Neural cell (in vitro differentiated cells): Measurements from ENCODE around the gene ZNF181. TPM values are rescaled to one million over a fixed set of nuclear protein-coding genes. Genes with fewer than 3 reads are reported as not detected.

Experiments used
- H2AFZ ChIP-seq: fragments of 200-600, 300-800 bp; sonication (generic), shearing (Covaris generic); 2 replicates; pipeline ENCODE4 v1.6.0; 2014; ENCODE audit warnings: low read depth, mild to moderate bottlenecking, antibody characterized with exemption, low read length, moderate library complexity
- H3F3A ChIP-seq: fragments of 200-600 bp; shearing (Covaris generic); 2 replicates; pipeline ENCODE4 v1.6.1; 2016; ENCODE audit warnings: mild to moderate bottlenecking, moderate library complexity, mixed read lengths, antibody characterized with exemption, low read length; ENCODE audit not compliant: insufficient read depth, poor library complexity, severe bottlenecking
- H3K27ac ChIP-seq: fragments of 200-600, 300-800 bp; sonication (generic), shearing (Covaris generic); 2 replicates; pipeline ENCODE4 v1.5.1; 2014; ENCODE audit warnings: mild to moderate bottlenecking, low read length, moderate library complexity
- H3K27me3 ChIP-seq: fragments of 300-800, 200-600 bp; sonication (generic), shearing (Covaris generic); 2 replicates; pipeline ENCODE4 v1.6.0; 2014; ENCODE audit warnings: mild to moderate bottlenecking, low read depth, low read length, moderate library complexity; ENCODE audit not compliant: insufficient read depth
- H3K36me3 ChIP-seq: fragments of 300-800, 200-600 bp; sonication (generic), shearing (Covaris generic); 2 replicates; pipeline ENCODE4 v1.5.1; 2014; ENCODE audit warnings: mild to moderate bottlenecking, antibody characterized with exemption, low read length, moderate library complexity; ENCODE audit not compliant: insufficient read depth
- H3K4me2 ChIP-seq: fragments of 300-800, 200-600 bp; sonication (generic), shearing (Covaris generic); 2 replicates; pipeline ENCODE4 v1.6.0; 2014; ENCODE audit warnings: mild to moderate bottlenecking, low read length
- H3K4me3 ChIP-seq: fragments of 300-800, 200-600 bp; sonication (generic), shearing (Covaris generic); 2 replicates; pipeline ENCODE4 v1.5.1; 2014; ENCODE audit warnings: mild to moderate bottlenecking, low read length, moderate library complexity
- H3K79me2 ChIP-seq: fragments of 200-600 bp; shearing (Covaris generic); replicated peaks from 2 replicates; pipeline ENCODE4 v1.6.0; 2014; ENCODE audit warnings: mild to moderate bottlenecking, low read length, moderate library complexity; ENCODE audit not compliant: insufficient read depth
- H3K9ac ChIP-seq: fragments of 300-800, 200-600 bp; sonication (generic), shearing (Covaris generic); 2 replicates; pipeline ENCODE4 v1.6.1; 2016; ENCODE audit warnings: mild to moderate bottlenecking, low read length, mixed read lengths
- H3K9me2 ChIP-seq: fragments of 200-600 bp; shearing (Covaris generic); 2 replicates; pipeline ENCODE4 v1.6.1; 2016; ENCODE audit warnings: mild to moderate bottlenecking, low read length, mixed read lengths; ENCODE audit not compliant: insufficient read depth
- H3K9me3 ChIP-seq: fragments of 200-600, 300-800 bp; sonication (generic), shearing (Covaris generic); 2 replicates; pipeline ENCODE4 v1.6.1; 2016; ENCODE audit warnings: mild to moderate bottlenecking, mixed run types, low read length, moderate library complexity, mixed read lengths
- H4K20me1 ChIP-seq: fragments of 200-600 bp; shearing (Covaris generic); 2 replicates; pipeline ENCODE4 v1.6.1; 2016; ENCODE audit warnings: mild to moderate bottlenecking, mixed run types; ENCODE audit not compliant: insufficient read depth
- CTCF ChIP-seq: fragments of 450-650 bp; IDR thresholded peaks from 2 replicates; pipeline ENCODE4 v1.5.1; 2014; ENCODE audit warnings: antibody characterized with exemption, mild to moderate bottlenecking, moderate library complexity; ENCODE audit not compliant: poor library complexity, severe bottlenecking
- EP300 ChIP-seq: fragments of 450-650 bp; conservative IDR thresholded peaks from 2 replicates; pipeline ENCODE4 v1.6.1; 2014; ENCODE audit warnings: antibody characterized with exemption, mild to moderate bottlenecking, moderate library complexity; ENCODE audit not compliant: poor library complexity, severe bottlenecking
- EZH2 ChIP-seq: fragments of 200-600, 300-800 bp; shearing (Covaris generic), sonication (generic); IDR thresholded peaks from 2 replicates; pipeline ENCODE4 v1.6.1; 2014; ENCODE audit warnings: antibody characterized with exemption, low read length, borderline replicate concordance, mild to moderate bottlenecking; ENCODE audit not compliant: insufficient read depth, poor library complexity, severe bottlenecking
- MXI1 ChIP-seq: fragments of 450-650 bp; conservative IDR thresholded peaks from 2 replicates; pipeline ENCODE4 v1.6.1; 2014; ENCODE audit warnings: antibody characterized with exemption, mild to moderate bottlenecking; ENCODE audit not compliant: poor library complexity, severe bottlenecking
- SMC3 ChIP-seq: fragments of 450-650 bp; conservative IDR thresholded peaks from 2 replicates; pipeline ENCODE4 v1.6.1; 2014; ENCODE audit warnings: antibody characterized with exemption, mild to moderate bottlenecking, moderate library complexity; ENCODE audit not compliant: poor library complexity
- TAF1 ChIP-seq: IDR thresholded peaks from 2 replicates; pipeline ENCODE4 v1.6.1; 2012; ENCODE audit warnings: low read depth
- polyA plus RNA-seq: library from polyadenylated mRNA; depleted of rRNA; stranded (reverse); fragments of >200 nt; gene quantifications from 2 replicates; pipeline ENCODE4 v1.2.3, GENCODE V29; 2014
- TF ChIP-seq, protein P1 (sequence below): IDR thresholded peaks from 2 replicates; pipeline ENCODE4 v1.6.1; 2012; ENCODE audit warnings: borderline replicate concordance

ZNF181 gene
- polyA plus RNA-seq, 1 donor from 2014 or later = 42.1 TPM

GRCh38 chr19:34690372-34690771 lies 43.7 kb upstream of the ZNF181 start:
- no peak overlapping the region for H3K4me3 ChIP-seq
- no peaks in the 10 kb centered on the region for H3K9me2 ChIP-seq
- H2AFZ ChIP-seq = no peak overlapping the region
- H3K9me3 ChIP-seq = peaks cover 4% of the 10 kb centered on the region
- peaks cover under 1% of the 10 kb centered on the region for H3K36me3 ChIP-seq
- no peaks in the 10 kb centered on the region for H3F3A ChIP-seq
- no peaks in the 10 kb centered on the region for H3K27me3 ChIP-seq
- H4K20me1 ChIP-seq = no peaks in the 10 kb centered on the region
- no peak overlapping the region for H3K9ac ChIP-seq
- H3K27ac ChIP-seq = no peak overlapping the region
- H3K79me2 ChIP-seq = no peaks in the 10 kb centered on the region
- no peak overlapping the region for H3K4me2 ChIP-seq
- TF ChIP-seq EZH2 (no peak), SMC3 (no peak), TAF1 (no peak), EP300 (no peak)
- TF ChIP-seq, protein P1, sequence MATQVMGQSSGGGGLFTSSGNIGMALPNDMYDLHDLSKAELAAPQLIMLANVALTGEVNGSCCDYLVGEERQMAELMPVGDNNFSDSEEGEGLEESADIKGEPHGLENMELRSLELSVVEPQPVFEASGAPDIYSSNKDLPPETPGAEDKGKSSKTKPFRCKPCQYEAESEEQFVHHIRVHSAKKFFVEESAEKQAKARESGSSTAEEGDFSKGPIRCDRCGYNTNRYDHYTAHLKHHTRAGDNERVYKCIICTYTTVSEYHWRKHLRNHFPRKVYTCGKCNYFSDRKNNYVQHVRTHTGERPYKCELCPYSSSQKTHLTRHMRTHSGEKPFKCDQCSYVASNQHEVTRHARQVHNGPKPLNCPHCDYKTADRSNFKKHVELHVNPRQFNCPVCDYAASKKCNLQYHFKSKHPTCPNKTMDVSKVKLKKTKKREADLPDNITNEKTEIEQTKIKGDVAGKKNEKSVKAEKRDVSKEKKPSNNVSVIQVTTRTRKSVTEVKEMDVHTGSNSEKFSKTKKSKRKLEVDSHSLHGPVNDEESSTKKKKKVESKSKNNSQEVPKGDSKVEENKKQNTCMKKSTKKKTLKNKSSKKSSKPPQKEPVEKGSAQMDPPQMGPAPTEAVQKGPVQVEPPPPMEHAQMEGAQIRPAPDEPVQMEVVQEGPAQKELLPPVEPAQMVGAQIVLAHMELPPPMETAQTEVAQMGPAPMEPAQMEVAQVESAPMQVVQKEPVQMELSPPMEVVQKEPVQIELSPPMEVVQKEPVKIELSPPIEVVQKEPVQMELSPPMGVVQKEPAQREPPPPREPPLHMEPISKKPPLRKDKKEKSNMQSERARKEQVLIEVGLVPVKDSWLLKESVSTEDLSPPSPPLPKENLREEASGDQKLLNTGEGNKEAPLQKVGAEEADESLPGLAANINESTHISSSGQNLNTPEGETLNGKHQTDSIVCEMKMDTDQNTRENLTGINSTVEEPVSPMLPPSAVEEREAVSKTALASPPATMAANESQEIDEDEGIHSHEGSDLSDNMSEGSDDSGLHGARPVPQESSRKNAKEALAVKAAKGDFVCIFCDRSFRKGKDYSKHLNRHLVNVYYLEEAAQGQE = no peak

GRCh38 chr19:34692549-34692948 lies 41.5 kb upstream of the ZNF181 start:
- H3K36me3 ChIP-seq = no peaks in the 10 kb centered on the region
- H3K79me2 ChIP-seq = no peaks in the 10 kb centered on the region
- no peak overlapping the region for H3K9ac ChIP-seq
- H4K20me1 ChIP-seq = no peaks in the 10 kb centered on the region
- H3K27me3 ChIP-seq = no peaks in the 10 kb centered on the region
- no peak overlapping the region for H3K4me3 ChIP-seq
- no peak overlapping the region for H3K4me2 ChIP-seq
- H3K27ac ChIP-seq = no peak overlapping the region
- no peaks in the 10 kb centered on the region for H3K9me2 ChIP-seq
- no peaks in the 10 kb centered on the region for H3F3A ChIP-seq
- H3K9me3 ChIP-seq = no peaks in the 10 kb centered on the region
- no peak for TF ChIP-seq EZH2
- TF ChIP-seq SMC3 = no peak
- TF ChIP-seq MXI1 = no peak
- TF ChIP-seq EP300 = no peak
- TF ChIP-seq, protein P1 = no peak
- TF ChIP-seq CTCF = no peak
- no peak overlapping the region for H2AFZ ChIP-seq
